ENCODE measurements around the gene TRAPPC3.

- no peak for TF ChIP-seq CTCF (conservative IDR thresholded peaks at IDR 0.05; ENCODE audit: low read depth in 2 of 2)
- no peak for TF ChIP-seq REST (IDR thresholded peaks at IDR 0.05; ENCODE audit: unreplicated experiment)
- TF ChIP-seq JUNB (IDR thresholded peaks at IDR 0.05; ENCODE audit: unreplicated experiment), result no peak
- no peak for TF ChIP-seq EZH2 (IDR thresholded peaks at IDR 0.05; ENCODE audit: low read depth, unreplicated experiment)
- TF ChIP-seq POLR2AphosphoS5 (IDR thresholded peaks at IDR 0.05; ENCODE audit: low read depth), result no peak
- TF ChIP-seq ZNF331 (CRISPR knock-in tag; IDR thresholded peaks at IDR 0.05; ENCODE audit: low read depth), result no peak
Measured at GRCh38 chr1:36151845-36152203, 2.5 kb upstream of the TRAPPC3 start.
